Measurements from ENCODE around the gene ZNF804A.

The ZNF804A gene

DNA sequence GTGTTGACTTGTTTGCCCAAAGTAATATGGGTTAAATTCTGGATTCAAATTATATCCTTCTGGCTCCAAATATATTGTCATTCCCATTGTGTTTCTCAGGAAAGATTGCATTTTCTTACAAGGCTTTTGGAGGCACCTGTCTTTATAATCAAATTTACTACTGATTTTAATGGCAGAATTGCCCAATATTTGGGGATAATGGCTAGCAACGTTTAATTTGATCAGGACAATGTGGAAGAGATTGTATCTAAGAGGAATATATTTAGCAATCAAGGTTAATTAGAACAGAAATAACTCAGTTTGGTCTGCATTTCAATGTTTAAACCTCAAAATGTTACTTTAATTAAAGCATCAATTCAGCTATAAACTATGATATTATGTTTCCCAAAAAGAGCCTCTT, 41.7 kb upstream of the ZNF804A start:
- intact Hi-C loops (cut with DNase I; ENCODE audit: low total_unique reads): no loop called here
- TF ChIP-seq, protein P1, sequence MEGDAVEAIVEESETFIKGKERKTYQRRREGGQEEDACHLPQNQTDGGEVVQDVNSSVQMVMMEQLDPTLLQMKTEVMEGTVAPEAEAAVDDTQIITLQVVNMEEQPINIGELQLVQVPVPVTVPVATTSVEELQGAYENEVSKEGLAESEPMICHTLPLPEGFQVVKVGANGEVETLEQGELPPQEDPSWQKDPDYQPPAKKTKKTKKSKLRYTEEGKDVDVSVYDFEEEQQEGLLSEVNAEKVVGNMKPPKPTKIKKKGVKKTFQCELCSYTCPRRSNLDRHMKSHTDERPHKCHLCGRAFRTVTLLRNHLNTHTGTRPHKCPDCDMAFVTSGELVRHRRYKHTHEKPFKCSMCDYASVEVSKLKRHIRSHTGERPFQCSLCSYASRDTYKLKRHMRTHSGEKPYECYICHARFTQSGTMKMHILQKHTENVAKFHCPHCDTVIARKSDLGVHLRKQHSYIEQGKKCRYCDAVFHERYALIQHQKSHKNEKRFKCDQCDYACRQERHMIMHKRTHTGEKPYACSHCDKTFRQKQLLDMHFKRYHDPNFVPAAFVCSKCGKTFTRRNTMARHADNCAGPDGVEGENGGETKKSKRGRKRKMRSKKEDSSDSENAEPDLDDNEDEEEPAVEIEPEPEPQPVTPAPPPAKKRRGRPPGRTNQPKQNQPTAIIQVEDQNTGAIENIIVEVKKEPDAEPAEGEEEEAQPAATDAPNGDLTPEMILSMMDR (IDR thresholded peaks at IDR 0.05): no peak

DNA sequence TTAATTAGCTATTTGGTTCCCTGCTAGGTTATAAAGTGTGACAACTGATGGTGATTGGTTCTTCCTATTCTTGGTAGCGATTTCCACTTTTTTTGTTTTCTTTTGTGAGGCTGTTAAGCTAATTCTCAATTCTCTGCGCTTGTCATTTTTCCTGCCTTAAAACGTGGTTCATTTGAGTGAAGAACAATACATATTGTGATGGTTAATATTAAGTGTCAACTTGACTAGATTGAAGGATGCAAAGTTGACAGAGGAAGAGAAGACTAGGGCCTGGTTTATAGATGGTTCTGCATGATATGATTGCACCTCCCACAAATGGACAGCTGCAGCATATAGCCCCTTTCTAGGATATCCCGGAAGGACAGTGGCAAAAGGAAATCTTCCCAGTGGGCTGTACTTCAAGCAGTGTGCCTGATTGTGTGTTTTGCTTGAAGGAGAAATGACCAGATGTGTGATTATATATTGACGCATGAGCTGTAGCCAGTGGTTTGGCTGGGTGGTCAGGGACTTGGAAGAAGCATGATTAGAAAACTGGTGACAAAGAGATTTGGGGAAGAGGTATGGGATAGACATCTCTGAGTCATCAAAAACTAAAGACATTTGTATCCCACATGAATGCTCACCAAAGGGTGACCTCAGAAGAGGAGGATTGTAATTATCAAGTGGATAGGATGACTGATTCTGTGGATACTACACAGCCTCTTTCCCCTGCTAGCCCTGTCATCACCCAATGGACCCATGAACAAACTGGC, 39.4 kb upstream of the ZNF804A start:
- intact Hi-C loops (cut with DNase I; ENCODE audit: low total_unique reads): no loop called here
- no peak for DNase-seq
- Histone ChIP-seq H3K27me3 (no peaks in the 10 kb centered on the region), H3K36me3 (no peaks in the 10 kb centered on the region), H3K9me3 (no peaks in the 10 kb centered on the region), H3K4me1 (no peaks in the 10 kb centered on the region), H3K4me3 (no peak overlapping the region), H3K27ac (no peak overlapping the region)
- TF ChIP-seq, protein P1 (IDR thresholded peaks at IDR 0.05): no peak

More for the DNA sequence above, 41.7 kb upstream of the ZNF804A start:
- DNase-seq: no peak
- Histone ChIP-seq H3K9me3 (no peaks in the 10 kb centered on the region), H3K4me1 (no peaks in the 10 kb centered on the region), H3K27me3 (no peaks in the 10 kb centered on the region), H3K36me3 (no peaks in the 10 kb centered on the region), H3K27ac (no peak overlapping the region), H3K4me3 (no peak overlapping the region)

DNA sequence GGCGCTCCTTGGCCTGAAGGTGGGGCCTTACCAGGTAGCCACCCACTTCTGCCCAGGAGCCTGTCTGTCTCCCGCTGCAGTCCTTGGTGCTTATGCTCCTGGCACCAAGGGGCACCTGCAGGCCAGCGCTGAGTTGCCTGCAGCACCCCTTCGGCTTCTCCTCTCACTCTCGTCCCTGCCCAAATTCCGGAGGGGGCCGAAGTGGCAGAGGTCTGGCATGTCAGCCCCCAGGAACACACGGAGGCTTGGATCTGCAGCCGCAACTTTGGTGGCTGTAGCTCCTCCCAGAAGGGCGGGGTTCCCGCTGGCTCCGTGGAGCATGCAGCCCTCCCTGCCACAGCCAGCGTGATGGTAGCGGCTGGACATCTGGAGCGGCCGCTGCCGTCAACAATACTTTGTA, 37.7 kb upstream of the ZNF804A start:
- Histone ChIP-seq H3K4me3 (no peak overlapping the region), H3K27me3 (no peaks in the 10 kb centered on the region), H3K36me3 (no peaks in the 10 kb centered on the region), H3K4me1 (no peaks in the 10 kb centered on the region), H3K27ac (no peak overlapping the region), H3K9me3 (no peaks in the 10 kb centered on the region)
- intact Hi-C loops (cut with DNase I; ENCODE audit: low total_unique reads): no loop called here
- TF ChIP-seq, protein P1 (IDR thresholded peaks at IDR 0.05): no peak
- DNase-seq: peak in 1 of 2 donors; percentile 59

DNA sequence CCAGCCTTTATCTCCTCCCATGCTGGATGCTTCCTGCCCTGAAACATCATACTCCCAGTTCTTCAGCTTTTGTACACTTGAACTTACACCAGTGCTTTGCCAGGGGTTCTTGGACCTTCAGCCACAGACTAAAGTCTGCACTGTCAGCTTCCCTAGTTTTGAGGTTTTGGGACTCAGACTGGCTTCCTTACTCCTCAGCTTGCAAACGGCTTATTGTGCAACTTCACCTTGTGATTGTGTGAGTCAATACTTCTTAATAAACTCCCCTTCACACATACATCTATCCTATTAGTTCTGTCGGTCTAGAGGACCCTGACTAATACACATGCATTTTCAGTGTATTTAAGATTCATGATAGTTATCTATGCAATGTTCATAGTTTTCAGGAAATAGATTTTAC, 35.8 kb upstream of the ZNF804A start:
- H3K4me1 ChIP-seq: no peaks in the 10 kb centered on the region
- DNase-seq: no peak
- H3K4me3 ChIP-seq: no peak overlapping the region
- H3K36me3 ChIP-seq: no peaks in the 10 kb centered on the region
- no peak overlapping the region for H3K27ac ChIP-seq
- TF ChIP-seq, protein P1 (IDR thresholded peaks at IDR 0.05): no peak
- no peaks in the 10 kb centered on the region for H3K9me3 ChIP-seq
- intact Hi-C loops (cut with DNase I; ENCODE audit: low total_unique reads): no loop called here
- no peaks in the 10 kb centered on the region for H3K27me3 ChIP-seq

DNA sequence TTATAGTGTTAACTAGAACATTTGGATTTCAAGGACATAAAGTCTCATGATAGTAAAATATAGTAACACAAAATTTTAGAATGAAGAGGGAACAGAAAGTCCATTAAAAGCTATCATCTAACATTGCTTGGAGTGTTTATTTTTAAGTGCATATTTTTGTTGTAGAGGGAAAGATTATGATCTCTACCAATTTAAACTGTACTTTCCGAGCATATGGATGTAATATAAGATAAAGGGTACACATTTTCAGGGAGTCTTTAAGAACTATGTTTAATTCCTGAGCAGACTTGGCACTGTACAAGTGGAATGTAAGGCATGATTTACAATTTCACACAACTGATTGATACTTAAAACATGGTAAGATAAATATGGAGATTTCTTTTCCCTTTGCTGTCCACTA, 34.2 kb upstream of the ZNF804A start:
- Histone ChIP-seq H3K4me3 (no peak overlapping the region), H3K27me3 (no peaks in the 10 kb centered on the region), H3K36me3 (no peaks in the 10 kb centered on the region), H3K4me1 (no peaks in the 10 kb centered on the region), H3K27ac (no peak overlapping the region), H3K9me3 (no peaks in the 10 kb centered on the region)
- TF ChIP-seq, protein P1 (IDR thresholded peaks at IDR 0.05): no peak
- intact Hi-C loops (cut with DNase I; ENCODE audit: low total_unique reads): no loop called here
- DNase-seq: no peak

Measured in tibial artery (tissue), 4 donors.